ENCODE measurements around the gene PTPRN2. TPM values are rescaled to one million over a fixed set of nuclear protein-coding genes. Genes with fewer than 3 reads are reported as not detected.

The PTPRN2 gene
- total RNA-seq, 1 experiment from 2014 or later = not detected

DNA sequence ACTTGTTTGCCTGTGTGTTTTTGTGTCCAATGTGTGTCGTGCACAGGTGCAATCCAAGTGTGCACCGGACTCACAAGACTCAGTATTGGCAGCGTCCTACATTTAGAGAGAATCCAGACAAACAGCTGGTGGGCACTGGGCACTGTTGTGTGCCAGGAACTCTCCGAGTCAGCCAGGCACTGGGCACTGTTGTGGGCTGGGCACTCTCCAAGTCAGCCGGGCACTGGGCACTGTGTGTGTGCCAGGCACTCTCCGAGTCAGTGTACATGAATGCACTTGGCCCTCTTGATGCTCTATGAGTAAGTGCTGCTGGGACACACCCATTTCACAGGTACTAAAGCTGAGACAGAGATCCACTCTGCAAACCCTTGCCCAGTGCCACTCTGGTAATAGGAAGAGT, 303.5 kb downstream of the PTPRN2 start:
- no peak overlapping the region for H2AFZ ChIP-seq
- no peak for DNase-seq
- no peak overlapping the region for H3K4me3 ChIP-seq
- H3K27ac ChIP-seq = no peak overlapping the region
- H3K27me3 ChIP-seq (ENCODE audit: insufficient read depth, low read depth) = peaks cover 85% of the 10 kb centered on the region
- H4K20me1 ChIP-seq (ENCODE audit: insufficient read depth) = no peaks in the 10 kb centered on the region
- POLR2A ChIA-PET (ENCODE audit: unreplicated experiment) = no interaction called here
- H3K4me1 ChIP-seq (replicated peaks; ENCODE audit: insufficient read depth) = no peaks in the 10 kb centered on the region
- H3K9me3 ChIP-seq (ENCODE audit: insufficient read depth, low read depth) = no peaks in the 10 kb centered on the region
- no peaks in the 10 kb centered on the region for H3K79me2 ChIP-seq (ENCODE audit: low read depth)
- BruUV-seq (replicated peaks) = no TSS peak
- no peaks in the 10 kb centered on the region for H3K9me2 ChIP-seq (ENCODE audit: insufficient read depth)
- intact Hi-C loops (cut with micrococcal nuclease; ENCODE audit: unreplicated experiment) = no loop called here
- no peak overlapping the region for H3K4me2 ChIP-seq
- TF ChIP-seq, protein P1, sequence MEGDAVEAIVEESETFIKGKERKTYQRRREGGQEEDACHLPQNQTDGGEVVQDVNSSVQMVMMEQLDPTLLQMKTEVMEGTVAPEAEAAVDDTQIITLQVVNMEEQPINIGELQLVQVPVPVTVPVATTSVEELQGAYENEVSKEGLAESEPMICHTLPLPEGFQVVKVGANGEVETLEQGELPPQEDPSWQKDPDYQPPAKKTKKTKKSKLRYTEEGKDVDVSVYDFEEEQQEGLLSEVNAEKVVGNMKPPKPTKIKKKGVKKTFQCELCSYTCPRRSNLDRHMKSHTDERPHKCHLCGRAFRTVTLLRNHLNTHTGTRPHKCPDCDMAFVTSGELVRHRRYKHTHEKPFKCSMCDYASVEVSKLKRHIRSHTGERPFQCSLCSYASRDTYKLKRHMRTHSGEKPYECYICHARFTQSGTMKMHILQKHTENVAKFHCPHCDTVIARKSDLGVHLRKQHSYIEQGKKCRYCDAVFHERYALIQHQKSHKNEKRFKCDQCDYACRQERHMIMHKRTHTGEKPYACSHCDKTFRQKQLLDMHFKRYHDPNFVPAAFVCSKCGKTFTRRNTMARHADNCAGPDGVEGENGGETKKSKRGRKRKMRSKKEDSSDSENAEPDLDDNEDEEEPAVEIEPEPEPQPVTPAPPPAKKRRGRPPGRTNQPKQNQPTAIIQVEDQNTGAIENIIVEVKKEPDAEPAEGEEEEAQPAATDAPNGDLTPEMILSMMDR (conservative IDR thresholded peaks at IDR 0.05) = no peak
- TF ChIP-seq EZH2 (IDR thresholded peaks at IDR 0.05; ENCODE audit: low read depth) = no peak
- H3F3A ChIP-seq (ENCODE audit: insufficient read depth, low read depth) = no peaks in the 10 kb centered on the region
- H3K36me3 ChIP-seq (ENCODE audit: low read depth) = no peaks in the 10 kb centered on the region
- CTCF ChIA-PET = no interaction called here

DNA sequence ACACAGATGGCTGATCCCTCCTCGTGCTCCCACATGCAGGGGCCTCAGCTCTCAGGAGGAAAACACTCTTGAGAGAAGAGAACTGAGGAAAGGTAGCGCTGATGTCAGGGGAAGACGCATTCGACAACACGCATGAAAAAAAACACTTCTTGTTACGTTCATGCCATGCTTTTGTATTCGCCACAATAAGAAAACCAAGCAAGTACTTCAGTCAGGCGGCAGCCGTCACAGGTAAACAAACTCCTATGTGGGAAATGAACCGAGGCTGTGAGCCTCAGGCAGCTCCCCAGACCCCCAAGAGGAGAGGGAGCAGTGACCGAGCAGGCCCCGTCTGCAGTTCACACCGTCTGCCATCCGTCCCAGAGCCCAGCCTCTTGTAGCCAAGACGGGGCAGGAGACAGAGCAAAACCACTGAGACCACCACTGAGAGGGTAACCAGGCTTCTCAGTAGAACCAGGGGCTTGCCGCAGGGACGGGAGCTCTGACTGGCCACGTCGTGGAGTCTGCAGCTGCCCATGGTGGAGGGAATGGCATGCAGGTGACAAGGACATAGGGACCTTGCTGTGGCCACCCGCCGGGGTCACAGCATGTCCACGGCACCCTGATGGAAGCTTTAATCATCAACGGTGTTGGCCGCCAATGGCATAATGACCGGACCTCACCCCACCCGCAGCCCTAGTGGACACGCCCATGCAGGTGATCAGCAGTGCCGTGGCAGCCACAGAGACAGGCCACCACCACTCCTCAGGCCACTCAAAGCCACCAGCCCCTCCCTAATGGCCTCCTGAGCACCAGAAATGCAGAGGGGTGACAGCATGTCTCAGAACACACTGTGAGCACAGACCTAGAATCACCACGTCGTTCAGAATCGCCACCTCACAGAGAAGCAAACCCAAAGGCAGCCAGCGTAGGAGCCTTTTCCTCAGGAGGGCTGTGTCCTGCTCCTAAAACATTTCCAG, 304.3 kb downstream of the PTPRN2 start:
- Histone ChIP-seq H3K9me2 (ENCODE audit: insufficient read depth) (no peaks in the 10 kb centered on the region), H3K36me3 (ENCODE audit: low read depth) (no peaks in the 10 kb centered on the region), H3K4me2 (no peak overlapping the region), H3K4me1 (replicated peaks; ENCODE audit: insufficient read depth) (no peaks in the 10 kb centered on the region), H3K79me2 (ENCODE audit: low read depth) (no peaks in the 10 kb centered on the region), H3K9me3 (ENCODE audit: insufficient read depth, low read depth) (no peaks in the 10 kb centered on the region), H2AFZ (no peak overlapping the region), H3K27ac (no peak overlapping the region), H3K27me3 (ENCODE audit: insufficient read depth, low read depth) (peaks cover 87% of the 10 kb centered on the region), H3F3A (ENCODE audit: insufficient read depth, low read depth) (no peaks in the 10 kb centered on the region), H4K20me1 (ENCODE audit: insufficient read depth) (no peaks in the 10 kb centered on the region), H3K4me3 (no peak overlapping the region)
- intact Hi-C loops (cut with micrococcal nuclease; ENCODE audit: unreplicated experiment) = no loop called here
- ChIA-PET POLR2A (ENCODE audit: unreplicated experiment) (no interaction called here), CTCF (no interaction called here)
- DNase-seq = no peak
- TF ChIP-seq, protein P1 (conservative IDR thresholded peaks at IDR 0.05) = no peak
- TF ChIP-seq EZH2 (IDR thresholded peaks at IDR 0.05; ENCODE audit: low read depth) = no peak
- BruUV-seq (replicated peaks) = no TSS peak

- H2AFZ ChIP-seq = no peak overlapping the region
- CTCF ChIA-PET = no interaction called here
- H4K20me1 ChIP-seq (ENCODE audit: insufficient read depth) = no peaks in the 10 kb centered on the region
- no TSS peak for BruUV-seq (replicated peaks)
- no peaks in the 10 kb centered on the region for H3K4me1 ChIP-seq (replicated peaks; ENCODE audit: insufficient read depth)
- no peaks in the 10 kb centered on the region for H3K9me2 ChIP-seq (ENCODE audit: insufficient read depth)
- POLR2A ChIA-PET (ENCODE audit: unreplicated experiment) = no interaction called here
- no peak for TF ChIP-seq EZH2 (IDR thresholded peaks at IDR 0.05; ENCODE audit: low read depth)
- TF ChIP-seq, protein P1 (conservative IDR thresholded peaks at IDR 0.05) = no peak
- no peaks in the 10 kb centered on the region for H3K79me2 ChIP-seq (ENCODE audit: low read depth)
- no peaks in the 10 kb centered on the region for H3K36me3 ChIP-seq (ENCODE audit: low read depth)
- H3K9me3 ChIP-seq (ENCODE audit: insufficient read depth, low read depth) = no peaks in the 10 kb centered on the region
- DNase-seq = no peak
- H3K27me3 ChIP-seq (ENCODE audit: insufficient read depth, low read depth) = peaks cover 95% of the 10 kb centered on the region
- no peak overlapping the region for H3K4me2 ChIP-seq
- H3K4me3 ChIP-seq = no peak overlapping the region
- no peak overlapping the region for H3K27ac ChIP-seq
- intact Hi-C loops (cut with micrococcal nuclease; ENCODE audit: unreplicated experiment) = no loop called here
- no peaks in the 10 kb centered on the region for H3F3A ChIP-seq (ENCODE audit: insufficient read depth, low read depth)
Observed at GRCh38 chr7:158282461-158283001, 305.1 kb downstream of the PTPRN2 start.

All from PC-9 (cell line).